ENCODE results near the gene TRPM1.

Gene TRPM1

GRCh38 chr15:30962079-30962478, 139.4 kb downstream of the TRPM1 start:
- DNase-seq: no peak

GRCh38 chr15:30958219-30958618, 143.3 kb downstream of the TRPM1 start:
- no peak for DNase-seq

DNA sequence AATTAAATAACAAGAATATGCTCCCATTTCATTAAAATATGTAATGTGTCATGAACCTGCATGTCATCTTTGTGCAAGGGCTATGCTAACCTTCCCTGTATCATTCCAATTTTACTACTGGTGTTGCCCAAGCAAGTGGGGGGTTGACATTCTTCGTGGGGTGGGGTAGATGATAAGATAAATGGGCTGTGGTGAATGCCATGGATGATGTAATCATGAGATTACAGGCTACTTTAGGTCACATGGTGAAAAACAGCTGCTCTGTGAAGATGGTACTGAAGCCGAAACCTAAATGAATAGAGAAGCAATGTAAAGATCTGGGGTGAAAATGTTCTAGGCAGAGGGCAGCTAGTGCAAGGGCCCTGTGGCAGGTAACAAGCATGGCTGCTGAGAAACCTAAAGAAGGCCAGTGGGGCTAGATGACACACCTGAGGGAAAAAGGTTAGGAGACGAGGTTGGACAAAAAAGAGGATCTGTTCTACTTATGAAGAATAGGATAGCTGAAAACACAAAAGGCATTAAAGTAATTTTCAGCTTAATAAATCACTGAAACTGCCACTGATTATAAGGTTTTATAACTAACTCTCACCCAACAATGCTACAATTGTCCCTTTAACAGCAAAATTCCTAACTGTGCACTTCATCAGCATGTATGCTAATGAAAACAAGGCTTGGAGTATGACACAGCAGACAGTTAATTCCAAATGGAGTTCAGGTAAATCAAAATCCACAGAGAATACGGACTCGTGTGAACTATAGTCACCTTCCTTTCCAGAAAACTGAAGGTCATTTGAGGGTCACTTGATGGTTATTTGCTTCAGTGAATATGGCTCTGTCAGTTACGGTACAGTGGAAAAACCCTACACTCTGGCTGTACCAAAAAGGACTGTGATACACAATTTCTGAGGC, 145.1 kb downstream of the TRPM1 start:
- no peak for DNase-seq

GRCh38 chr15:30954674-30955073, 146.9 kb downstream of the TRPM1 start:
- no peak for DNase-seq

GRCh38 chr15:30953731-30954378, 147.7 kb downstream of the TRPM1 start:
- DNase-seq: no peak

DNA sequence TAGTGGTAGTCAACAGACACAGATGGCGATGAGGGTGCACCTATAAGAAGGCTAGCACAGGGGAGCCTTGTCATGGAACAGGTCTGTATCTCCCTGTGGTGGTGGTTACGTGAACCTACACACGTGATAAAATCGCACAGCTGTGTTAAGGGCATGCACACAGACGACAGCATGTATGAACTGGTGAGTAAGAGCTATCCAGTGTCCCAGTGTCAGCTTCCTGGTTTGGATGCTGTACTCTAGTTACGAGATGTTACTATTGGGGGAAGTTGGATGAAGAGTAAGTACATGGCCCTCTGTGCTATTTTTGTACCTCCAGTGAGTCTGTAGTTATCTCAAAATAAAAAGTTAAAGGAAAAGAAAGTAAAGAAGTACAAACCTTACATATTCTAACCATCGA, 148.3 kb downstream of the TRPM1 start:
- DNase-seq: no peak

Measured in NCI-H1105 (cell line).